ENCODE results near the gene CDK14. TPM values are rescaled to one million over a fixed set of nuclear protein-coding genes. Genes with fewer than 3 reads are reported as not detected.
"Not testable (repeated sequence)": the region's sequence is repeated elsewhere in the genome, so short reads cannot be mapped to it uniquely, and the experiment has no call there.

Gene CDK14
- total RNA-seq, 2 experiments from 2014 or later: 0.05 to 0.27 TPM

DNA sequence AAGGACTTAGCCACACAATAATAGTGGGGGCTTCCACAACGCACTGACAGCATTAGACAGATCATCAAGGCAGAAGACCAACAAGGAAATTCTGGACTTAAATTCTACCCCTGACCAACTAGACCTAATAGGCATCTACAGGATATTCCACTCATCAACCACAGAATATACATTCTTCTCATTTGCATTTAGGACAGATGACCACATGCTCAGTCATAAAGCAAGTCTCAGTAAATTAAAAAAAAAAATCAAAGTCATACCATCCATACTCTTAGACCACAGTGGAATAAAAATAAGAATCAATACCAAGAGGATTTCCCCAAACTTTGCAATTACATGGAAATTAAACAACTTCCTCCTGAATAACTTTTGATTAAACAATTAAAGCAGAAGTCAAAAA is 155.9 kb downstream of the CDK14 start:
- H3K4me3 Mint-ChIP-seq: no peak overlapping the region
- no peak overlapping the region for H3K27ac Mint-ChIP-seq
- no peaks in the 10 kb centered on the region for H3K27me3 Mint-ChIP-seq
- TF ChIP-seq CTCF (IDR thresholded peaks at IDR 0.05): no peak
- ChIA-PET POLR2A (no interaction called here), CTCF (no interaction called here)
- no peaks in the 10 kb centered on the region for H3K36me3 Mint-ChIP-seq (ENCODE audit: low read depth)
- no peaks in the 10 kb centered on the region for H3K4me1 Mint-ChIP-seq (ENCODE audit: low read depth)
- intact Hi-C loops (cut with micrococcal nuclease): no loop called here
- DNase-seq: no peak
- H3K9me3 Mint-ChIP-seq: no peaks in the 10 kb centered on the region
- ATAC-seq: no peak

GRCh38 chr7:90755041-90755440 is 158.9 kb downstream of the CDK14 start:
- Mint-ChIP-seq H3K27me3 (no peaks in the 10 kb centered on the region), H3K36me3 (ENCODE audit: low read depth) (no peaks in the 10 kb centered on the region), H3K27ac (no peak overlapping the region), H3K9me3 (no peaks in the 10 kb centered on the region), H3K4me3 (no peak overlapping the region), H3K4me1 (ENCODE audit: low read depth) (no peaks in the 10 kb centered on the region)
- DNase-seq (no peak), ATAC-seq (no peak)
- POLR2A ChIA-PET: no interaction called here
- CTCF ChIA-PET: no interaction called here
- intact Hi-C loops (cut with micrococcal nuclease): no loop called here
- no peak for TF ChIP-seq CTCF (IDR thresholded peaks at IDR 0.05)

- DNase-seq (no peak), ATAC-seq (no peak)
- no peak overlapping the region for H3K4me3 Mint-ChIP-seq
- intact Hi-C loops (cut with micrococcal nuclease): no loop called here
- no peak for TF ChIP-seq CTCF (IDR thresholded peaks at IDR 0.05)
- no peaks in the 10 kb centered on the region for H3K27me3 Mint-ChIP-seq
- no peaks in the 10 kb centered on the region for H3K9me3 Mint-ChIP-seq
- no peak overlapping the region for H3K27ac Mint-ChIP-seq
- H3K4me1 Mint-ChIP-seq (ENCODE audit: low read depth): no peaks in the 10 kb centered on the region
- POLR2A ChIA-PET: no interaction called here
- CTCF ChIA-PET: no interaction called here
- H3K36me3 Mint-ChIP-seq (ENCODE audit: low read depth): no peaks in the 10 kb centered on the region
Measured at GRCh38 chr7:90756366-90756765, 160.2 kb downstream of the CDK14 start.

DNA sequence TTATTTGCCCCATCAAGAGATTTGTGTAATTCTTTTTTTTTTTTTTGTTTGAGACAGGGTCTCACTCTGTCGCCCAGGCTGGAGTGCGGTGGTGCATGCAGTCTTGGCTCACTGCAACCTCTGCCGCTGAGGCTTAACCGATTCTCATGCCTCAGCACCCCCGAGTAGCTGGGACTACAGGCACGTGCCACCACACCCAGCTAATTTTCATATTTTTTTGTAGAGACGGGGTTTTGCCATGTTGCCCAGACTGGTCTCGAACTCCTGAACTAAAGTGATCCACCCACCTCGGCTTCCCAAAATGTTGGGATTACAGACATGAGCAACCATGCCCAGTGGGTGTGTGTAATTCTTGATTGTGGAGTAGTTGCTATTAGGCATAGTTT is 161.4 kb downstream of the CDK14 start:
- DNase-seq; H3K4me3 Mint-ChIP-seq; H3K27me3 Mint-ChIP-seq; CTCF ChIA-PET; H3K4me1 Mint-ChIP-seq (ENCODE audit: low read depth); H3K27ac Mint-ChIP-seq; POLR2A ChIA-PET; intact Hi-C loops (cut with micrococcal nuclease); ATAC-seq; H3K9me3 Mint-ChIP-seq; H3K36me3 Mint-ChIP-seq (ENCODE audit: low read depth): not testable (repeated sequence)

DNA sequence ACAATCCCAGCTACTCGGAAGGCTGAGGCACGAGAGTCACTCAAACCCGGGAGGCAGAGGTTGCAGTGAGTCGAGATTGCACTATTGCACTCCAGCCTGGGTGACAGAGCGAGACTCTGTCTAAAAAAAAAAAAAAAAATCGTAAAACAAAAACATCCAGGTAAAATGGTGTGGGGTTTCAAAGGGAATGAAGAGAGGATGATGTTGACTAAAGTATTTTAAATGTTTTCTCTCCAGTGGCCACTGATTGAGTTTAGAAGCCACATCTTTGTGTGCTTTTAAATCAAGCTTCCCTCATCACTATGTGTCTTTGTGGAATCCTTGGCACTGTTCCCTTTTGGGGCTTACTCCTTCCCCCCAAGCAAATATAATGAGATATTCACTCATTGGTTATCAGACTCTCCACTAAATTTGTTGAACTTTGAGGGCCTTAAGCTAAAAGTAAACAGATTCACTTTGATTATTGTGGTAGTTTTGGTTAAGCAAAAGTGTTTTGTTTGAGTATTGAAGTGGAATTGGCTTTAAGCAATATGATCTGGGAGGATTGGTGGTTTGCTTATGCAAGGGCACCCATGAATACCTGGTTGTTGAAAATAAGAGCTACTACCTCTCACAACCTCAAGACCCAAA is 162.9 kb downstream of the CDK14 start:
- DNase-seq (no peak), ATAC-seq (no peak)
- H3K4me3 Mint-ChIP-seq: no peak overlapping the region
- H3K36me3 Mint-ChIP-seq (ENCODE audit: low read depth): no peaks in the 10 kb centered on the region
- intact Hi-C loops (cut with micrococcal nuclease): no loop called here
- no peaks in the 10 kb centered on the region for H3K4me1 Mint-ChIP-seq (ENCODE audit: low read depth)
- H3K9me3 Mint-ChIP-seq: no peaks in the 10 kb centered on the region
- CTCF ChIA-PET: no interaction called here
- peaks cover 2% of the 10 kb centered on the region for H3K27me3 Mint-ChIP-seq
- POLR2A ChIA-PET: no interaction called here
- no peak for TF ChIP-seq CTCF (IDR thresholded peaks at IDR 0.05)
- H3K27ac Mint-ChIP-seq: no peak overlapping the region

- intact Hi-C loops (cut with micrococcal nuclease): no loop called here
- ChIA-PET CTCF (no interaction called here), POLR2A (no interaction called here)
- Mint-ChIP-seq H3K4me3 (no peak overlapping the region), H3K4me1 (ENCODE audit: low read depth) (no peaks in the 10 kb centered on the region), H3K9me3 (no peaks in the 10 kb centered on the region), H3K27ac (no peak overlapping the region), H3K27me3 (peaks cover 2% of the 10 kb centered on the region), H3K36me3 (ENCODE audit: low read depth) (no peaks in the 10 kb centered on the region)
- ATAC-seq (no peak), DNase-seq (no peak)
- TF ChIP-seq CTCF (IDR thresholded peaks at IDR 0.05): no peak
Measured at GRCh38 chr7:90759710-90760109, 163.6 kb downstream of the CDK14 start.
